Astrocyte (in vitro differentiated cells and primary cell): Measurements from ENCODE around the gene APOBEC3B. TPM values are rescaled to one million over a fixed set of nuclear protein-coding genes. Genes with fewer than 3 reads are reported as not detected.

Source experiments
- DNase-seq: peaks from one replicate; pipeline ENCODE4 v3.0.0-alpha.2; 2010; ENCODE audit warnings: low read depth
- FAIRE-seq: peaks from 2 replicates; lab custom pipeline; 2011; peaks lifted over from hg19 to GRCh38; lab: Jason Lieb, UNC
- H2AFZ ChIP-seq: 2 replicates; pipeline ENCODE4 v1.6.0; 2012; ENCODE audit warnings: low read depth, low read length, inconsistent platforms
- H3K27ac ChIP-seq: 2 replicates; pipeline ENCODE4 v1.5.1; 2011; ENCODE audit warnings: low read depth, low read length, inconsistent platforms
- H3K27me3 ChIP-seq: 2 replicates; pipeline ENCODE4 v1.6.0; 2011; ENCODE audit warnings: low read length, inconsistent platforms; ENCODE audit not compliant: insufficient read depth
- H3K36me3 ChIP-seq: 2 replicates; pipeline ENCODE4 v1.5.1; 2011; ENCODE audit warnings: low read length, inconsistent platforms; ENCODE audit not compliant: insufficient read depth
- H3K4me1 ChIP-seq: 2 replicates; pipeline ENCODE4 v1.5.1; 2011; ENCODE audit warnings: low read length, inconsistent platforms; ENCODE audit not compliant: insufficient read depth
- H3K4me2 ChIP-seq: 2 replicates; pipeline ENCODE4 v1.6.0; 2012; ENCODE audit warnings: low read length, inconsistent platforms
- H3K4me3 ChIP-seq: 2 replicates; pipeline ENCODE4 v1.5.1; 2011; ENCODE audit warnings: low read depth, mild to moderate bottlenecking, low read length, inconsistent platforms; ENCODE audit not compliant: insufficient read depth
- H3K79me2 ChIP-seq: 2 replicates; pipeline ENCODE4 v1.6.0; 2012; ENCODE audit warnings: mild to moderate bottlenecking, low read length, inconsistent platforms; ENCODE audit not compliant: insufficient read depth
- H3K9ac ChIP-seq: 2 replicates; pipeline ENCODE4 v1.6.0; 2012; ENCODE audit warnings: mild to moderate bottlenecking, low read length, inconsistent platforms
- H3K9me3 ChIP-seq: 2 replicates; pipeline ENCODE4 v1.5.1; 2012; ENCODE audit warnings: low read depth, mild to moderate bottlenecking, low read length, inconsistent platforms; ENCODE audit not compliant: insufficient read depth
- H4K20me1 ChIP-seq: 2 replicates; pipeline ENCODE4 v1.6.0; 2012; ENCODE audit warnings: low read length, inconsistent platforms; ENCODE audit not compliant: insufficient read depth
- H3K27ac Mint-ChIP-seq: one replicate; pipeline ENCODE4 v1.8.0; 2021; ENCODE audit warnings: mild to moderate bottlenecking, mixed read lengths; ENCODE audit not compliant: unreplicated experiment
- H3K27me3 Mint-ChIP-seq: one replicate; pipeline ENCODE4 v1.8.0; 2021; ENCODE audit warnings: low read depth, mixed read lengths; ENCODE audit not compliant: unreplicated experiment
- H3K36me3 Mint-ChIP-seq: one replicate; pipeline ENCODE4 v1.8.0; 2021; ENCODE audit warnings: low read depth, mixed read lengths; ENCODE audit not compliant: unreplicated experiment
- H3K4me1 Mint-ChIP-seq: one replicate; pipeline ENCODE4 v1.8.0; 2021; ENCODE audit warnings: low read depth, mixed read lengths; ENCODE audit not compliant: unreplicated experiment
- H3K4me3 Mint-ChIP-seq: one replicate; pipeline ENCODE4 v1.8.0; 2021; ENCODE audit warnings: mild to moderate bottlenecking, moderate library complexity, mixed read lengths; ENCODE audit not compliant: unreplicated experiment
- H3K9me3 Mint-ChIP-seq: one replicate; pipeline ENCODE4 v1.8.0; 2021; ENCODE audit warnings: mild to moderate bottlenecking, mixed read lengths; ENCODE audit not compliant: unreplicated experiment
- CTCF ChIP-seq: IDR thresholded peaks from 2 replicates; pipeline ENCODE4 v1.5.1; 2011; ENCODE audit warnings: low read depth, mild to moderate bottlenecking, inconsistent platforms, low read length, moderate library complexity; ENCODE audit not compliant: insufficient read depth
- EZH2 ChIP-seq: IDR thresholded peaks from 2 replicates; pipeline ENCODE4 v1.6.1; 2012; ENCODE audit warnings: mild to moderate bottlenecking, low read length, inconsistent platforms; ENCODE audit not compliant: insufficient read depth
- total RNA-seq: library from RNA; stranded (reverse); gene quantifications from 2 replicates; pipeline ENCODE4 v1.2.1, GENCODE V29; 2021

The APOBEC3B gene
- total RNA-seq, 1 donor from 2014 or later: 3.0 TPM

DNA sequence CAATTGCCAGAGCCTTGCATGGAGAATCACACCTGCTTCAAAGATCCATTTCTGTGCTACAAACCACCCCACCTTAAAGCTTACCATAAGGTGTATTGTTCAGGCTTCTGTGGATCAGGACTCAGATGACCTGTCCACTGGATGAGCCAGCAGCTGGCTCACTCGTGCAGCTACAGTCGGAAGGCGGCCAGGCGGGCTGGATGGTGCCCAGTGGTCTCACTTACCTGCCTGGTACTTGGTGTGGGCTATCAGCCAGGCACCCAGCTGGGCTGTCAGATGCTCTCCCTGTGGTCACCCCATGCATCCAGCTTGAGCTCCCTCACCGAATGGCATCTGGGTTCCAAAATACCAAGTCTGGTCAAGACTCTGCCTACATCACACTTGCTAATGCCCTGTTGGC, 10.9 kb upstream of the APOBEC3B start:
- Histone ChIP-seq H3K27me3 (peaks cover 21% of the 10 kb centered on the region), H3K27ac (no peak overlapping the region), H3K4me1 (no peaks in the 10 kb centered on the region), H3K79me2 (no peaks in the 10 kb centered on the region), H2AFZ (no peak overlapping the region), H3K4me3 (no peak overlapping the region), H3K9ac (no peak overlapping the region), H4K20me1 (no peaks in the 10 kb centered on the region), H3K9me3 (peaks cover 5% of the 10 kb centered on the region), H3K36me3 (no peaks in the 10 kb centered on the region), H3K4me2 (no peak overlapping the region)
- TF ChIP-seq EZH2: no peak
- TF ChIP-seq CTCF: no peak
- Mint-ChIP-seq H3K27ac (no peak overlapping the region), H3K9me3 (peaks cover 2% of the 10 kb centered on the region), H3K36me3 (no peaks in the 10 kb centered on the region), H3K4me1 (no peaks in the 10 kb centered on the region), H3K27me3 (peaks cover 38% of the 10 kb centered on the region), H3K4me3 (no peak overlapping the region)
- no peak for FAIRE-seq
- no peak for DNase-seq

- H3K27ac Mint-ChIP-seq: no peak overlapping the region
- no peak for FAIRE-seq
- H3K9me3 Mint-ChIP-seq: peaks cover 2% of the 10 kb centered on the region
Observed at GRCh38 chr22:38971791-38972190, 10.4 kb upstream of the APOBEC3B start.

More at GRCh38 chr22:38971791-38972190, 10.4 kb upstream of the APOBEC3B start:
- H3K9ac ChIP-seq: no peak overlapping the region
- Mint-ChIP-seq H3K4me1 (no peaks in the 10 kb centered on the region), H3K4me3 (no peak overlapping the region), H3K27me3 (peaks cover 32% of the 10 kb centered on the region), H3K36me3 (no peaks in the 10 kb centered on the region)
- no peak overlapping the region for H3K4me3 ChIP-seq
- H4K20me1 ChIP-seq: no peaks in the 10 kb centered on the region
- H2AFZ ChIP-seq: no peak overlapping the region
- H3K9me3 ChIP-seq: peaks cover 5% of the 10 kb centered on the region
- no peak for DNase-seq
- no peaks in the 10 kb centered on the region for H3K79me2 ChIP-seq
- H3K36me3 ChIP-seq: no peaks in the 10 kb centered on the region
- H3K27me3 ChIP-seq: peaks cover 20% of the 10 kb centered on the region
- H3K4me2 ChIP-seq: no peak overlapping the region
- no peaks in the 10 kb centered on the region for H3K4me1 ChIP-seq
- TF ChIP-seq EZH2: no peak
- TF ChIP-seq CTCF: no peak
- no peak overlapping the region for H3K27ac ChIP-seq
